SIG-M5 (cell line): ENCODE data around the gene CCDC88B.

Source experiments
- DNase-seq: peaks from one replicate; lab custom pipeline; 2025; lab: John Stamatoyannopoulos, UW

The CCDC88B gene

DNA sequence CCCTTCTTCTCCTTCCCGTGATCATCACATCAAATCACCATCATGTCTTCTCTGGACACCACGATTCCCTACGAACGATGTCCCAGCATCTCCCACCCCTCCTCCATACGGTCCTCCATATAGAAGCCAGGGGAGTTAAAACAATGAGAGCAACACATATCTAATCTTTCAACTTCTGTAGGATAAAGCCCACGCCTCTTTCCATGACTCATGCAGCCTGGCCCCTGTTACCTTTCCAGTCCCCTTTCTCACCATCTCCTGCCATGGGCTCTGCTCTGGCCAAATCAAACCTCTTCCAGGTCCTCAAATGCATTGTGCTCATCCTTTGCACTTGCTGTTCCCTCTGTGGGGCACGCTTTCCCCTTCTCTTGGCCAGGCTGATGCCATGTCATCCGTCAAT lies 42.6 kb downstream of the CCDC88B start:
- no peak for DNase-seq

DNA sequence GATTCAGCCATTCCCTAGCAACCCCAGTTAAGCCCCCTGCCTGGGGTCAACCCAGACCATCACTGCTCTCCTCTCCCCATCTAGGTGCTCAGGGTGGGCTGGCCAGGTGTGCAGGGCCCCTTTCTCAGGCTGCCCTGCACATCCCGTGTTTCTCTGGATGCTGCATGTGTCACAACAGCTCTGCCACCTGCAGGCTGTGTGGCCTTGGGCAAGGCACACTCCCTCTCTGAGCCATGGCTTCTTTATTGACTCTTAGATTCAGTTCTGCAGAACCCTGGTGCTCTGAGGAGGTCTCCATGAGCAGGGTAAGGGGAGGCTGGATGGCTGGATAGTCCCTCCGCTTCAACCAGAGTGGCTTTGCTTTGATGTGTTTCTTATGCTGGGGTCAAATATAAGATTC lies 43.6 kb downstream of the CCDC88B start:
- DNase-seq: no peak

GRCh38 chr11:64384028-64384737 lies 44.2 kb downstream of the CCDC88B start:
- DNase-seq: no peak

DNA sequence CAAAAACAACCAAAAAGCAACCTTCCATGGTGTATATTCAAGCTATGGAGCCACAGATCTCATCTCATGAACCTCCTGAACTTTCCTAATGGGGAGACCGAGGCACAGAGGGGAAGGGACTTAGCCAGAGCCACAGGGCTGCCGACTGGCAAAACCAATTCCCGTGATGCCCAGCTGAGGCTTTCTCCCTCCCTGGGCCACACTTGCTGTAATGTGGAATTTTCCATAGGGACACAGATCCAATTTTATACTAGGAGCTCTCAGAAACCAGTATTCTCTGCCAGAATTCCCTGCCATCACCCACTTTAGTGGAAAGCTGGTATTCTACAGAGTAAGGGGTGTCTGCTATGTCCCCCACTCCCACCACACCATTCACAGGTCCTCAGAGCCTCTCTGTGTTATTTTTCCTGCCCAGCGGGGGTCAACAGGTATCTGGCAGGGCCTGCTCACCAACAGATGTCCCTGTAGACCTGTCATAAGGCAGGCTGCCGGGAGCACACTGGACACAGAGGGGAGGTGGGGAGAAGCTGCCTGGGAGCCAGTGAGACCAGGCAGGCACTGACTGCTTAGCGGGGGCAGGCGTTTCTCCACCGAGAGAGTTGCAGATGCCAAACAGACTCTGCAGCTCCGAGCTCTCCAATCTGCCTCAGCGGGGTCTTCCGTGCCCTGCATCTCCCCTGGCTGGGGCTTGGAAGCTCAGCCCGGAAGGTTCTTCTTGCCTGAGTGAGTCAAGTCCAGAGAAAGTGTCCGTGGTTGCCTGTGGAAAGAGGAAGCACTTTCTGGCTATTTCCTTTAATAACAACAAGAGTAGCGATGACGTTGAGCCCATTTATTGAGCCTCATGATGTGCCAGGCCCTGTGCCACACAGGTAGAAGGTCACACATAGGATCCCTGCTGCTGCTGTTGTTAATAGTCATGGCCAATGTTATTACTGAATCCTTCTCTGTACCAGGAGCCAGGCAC lies 45.3 kb downstream of the CCDC88B start:
- no peak for DNase-seq

DNA sequence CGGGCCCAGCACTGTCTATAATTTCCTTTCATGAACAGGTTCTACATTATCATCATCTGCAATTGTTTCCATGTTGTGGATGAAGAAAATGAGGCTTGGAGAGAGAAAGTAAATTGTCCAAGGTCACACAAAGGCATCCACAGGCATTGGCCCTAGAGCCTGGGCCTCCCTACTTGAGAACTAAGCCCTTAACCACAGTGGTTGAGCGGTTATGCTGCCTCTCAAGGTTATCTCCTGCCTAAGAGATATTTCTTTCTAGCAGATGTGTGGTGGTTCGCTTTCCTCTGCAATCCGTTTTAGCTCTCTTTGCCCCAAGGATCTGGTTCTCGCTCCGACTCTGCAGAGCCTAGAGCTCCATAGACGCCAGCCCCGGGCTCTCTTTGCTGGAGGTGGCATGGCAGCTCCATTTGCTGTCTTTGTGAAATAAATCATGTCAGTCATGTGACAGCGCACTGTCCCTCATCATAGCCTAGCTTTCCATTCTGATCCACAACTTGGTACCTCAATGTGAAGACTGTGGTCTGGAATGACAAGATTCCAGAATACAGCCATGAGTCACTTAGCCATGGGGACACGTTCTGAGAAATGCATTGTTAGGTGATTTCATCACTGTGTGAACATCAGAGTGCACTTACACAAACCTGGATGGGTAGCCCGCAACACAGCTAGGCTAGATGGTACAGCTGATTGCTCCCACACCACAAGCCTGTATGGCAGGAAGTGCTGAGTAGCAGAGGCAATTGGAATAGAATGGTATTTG lies 46.1 kb downstream of the CCDC88B start:
- no peak for DNase-seq

- no peak for DNase-seq
These were observed 47.9 kb downstream of the CCDC88B start for GRCh38 chr11:64387916-64388315.

- DNase-seq: no peak
These were observed 48.9 kb downstream of the CCDC88B start for GRCh38 chr11:64388894-64389293.

- no peak for DNase-seq
These were observed 49.8 kb downstream of the CCDC88B start for GRCh38 chr11:64389851-64390250.

GRCh38 chr11:64390558-64390957 lies 50.6 kb downstream of the CCDC88B start:
- no peak for DNase-seq

DNA sequence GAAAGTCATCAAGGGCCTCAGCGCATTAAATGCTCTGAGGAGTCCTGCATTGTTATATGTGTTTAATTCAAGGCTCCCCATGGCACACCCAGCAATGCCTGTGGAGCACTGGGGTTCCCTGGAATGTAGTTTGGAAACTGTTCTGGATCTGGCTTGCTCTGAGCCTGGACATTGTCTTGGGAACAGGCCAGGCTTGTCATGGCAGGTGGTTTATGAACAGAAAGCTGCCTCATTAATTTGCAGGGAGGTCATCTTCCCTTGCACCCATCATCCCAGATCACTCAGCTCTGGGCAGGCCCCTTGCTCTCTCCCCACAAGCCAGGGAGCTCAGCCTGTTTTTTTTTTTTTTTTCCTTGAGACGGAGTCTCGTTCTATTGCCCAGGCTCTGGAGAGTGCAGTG lies 51.8 kb downstream of the CCDC88B start:
- DNase-seq: no peak

DNA sequence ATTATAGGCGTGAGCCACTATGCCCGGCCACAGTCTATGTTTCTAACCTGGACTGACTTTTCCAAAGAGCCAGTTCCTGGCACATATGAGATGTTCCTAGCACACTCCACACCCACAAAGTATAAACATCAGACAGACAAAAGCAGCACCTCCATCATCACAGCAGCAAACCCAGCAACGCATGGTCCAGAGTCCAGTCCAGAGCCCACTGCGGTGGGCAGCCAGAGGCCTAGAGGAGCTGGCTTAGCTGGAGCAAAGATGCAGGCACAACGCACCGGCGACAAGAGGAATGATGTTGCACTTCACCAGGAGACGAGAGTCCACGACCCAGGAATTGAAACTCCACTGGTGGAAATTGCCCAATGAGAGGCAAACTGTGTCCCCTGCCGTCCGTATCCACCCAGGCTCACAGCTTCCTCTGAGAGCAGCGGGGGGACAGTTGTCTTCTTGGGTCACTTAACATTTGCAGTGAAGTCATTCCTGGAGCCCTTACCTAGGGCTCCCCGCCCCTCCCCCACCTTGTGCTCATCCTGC lies 55.6 kb downstream of the CCDC88B start:
- DNase-seq: no peak

- DNase-seq: no peak
These were observed 56.1 kb downstream of the CCDC88B start for GRCh38 chr11:64396079-64396591.

- no peak for DNase-seq
These were observed 60.1 kb downstream of the CCDC88B start for GRCh38 chr11:64400102-64400501.

- DNase-seq: no peak
These were observed 60.7 kb downstream of the CCDC88B start for GRCh38 chr11:64400667-64401066.

- no peak for DNase-seq
These were observed 61.8 kb downstream of the CCDC88B start for GRCh38 chr11:64401775-64402174.

GRCh38 chr11:64403106-64403505 lies 63.1 kb downstream of the CCDC88B start:
- no peak for DNase-seq

DNA sequence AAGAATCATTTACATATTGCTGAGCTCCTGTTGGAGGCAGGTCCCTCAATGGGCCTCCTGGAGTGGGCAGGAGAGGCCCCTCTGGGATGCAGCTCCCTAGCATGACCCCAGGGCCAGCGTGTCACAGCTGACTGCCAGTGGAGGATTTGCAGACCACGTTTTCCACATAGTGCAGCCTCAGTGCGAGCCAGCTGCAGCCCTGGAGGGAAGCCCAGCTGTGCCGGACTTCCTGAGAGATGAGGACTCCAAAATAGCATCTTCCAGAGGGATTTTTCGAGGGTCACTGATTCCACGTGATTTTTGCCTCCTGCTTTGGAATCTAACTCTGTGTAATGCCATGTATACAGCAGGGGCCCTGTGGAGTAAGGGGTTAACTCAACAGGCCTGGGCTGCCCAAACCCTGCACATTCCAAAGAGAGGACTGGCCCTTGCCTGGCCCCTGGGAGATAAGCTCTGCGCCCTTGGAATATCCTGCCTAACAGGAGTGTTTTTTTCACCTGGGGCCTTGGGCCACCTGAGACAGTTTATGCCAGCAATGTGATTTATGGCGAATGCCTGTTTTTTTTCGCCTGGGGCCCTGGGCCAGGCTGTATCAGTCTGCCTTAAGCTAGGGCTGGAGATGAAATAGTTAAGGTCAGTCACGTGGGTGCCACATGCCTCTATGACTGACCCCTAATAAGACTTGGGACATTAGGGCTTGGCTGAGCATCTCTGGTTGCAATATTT lies 66.4 kb downstream of the CCDC88B start:
- DNase-seq: no peak
